Fibroblast of villous mesenchyme (primary cell): ENCODE results near the gene CFAP68. TPM values are rescaled to one million over a fixed set of nuclear protein-coding genes. Genes with fewer than 3 reads are reported as not detected.

Experiments
- DNase-seq: peaks from one replicate; pipeline ENCODE4 v3.0.0-alpha.2; 2010; ENCODE audit warnings: low read depth
- H3K4me3 ChIP-seq: 2 replicates; pipeline ENCODE4 v1.5.1; 2011; ENCODE audit warnings: low read depth, mild to moderate bottlenecking, low read length
- CTCF ChIP-seq: IDR thresholded peaks from 2 replicates; pipeline ENCODE4 v1.5.1; 2012; ENCODE audit warnings: low read depth, mild to moderate bottlenecking, low read length; ENCODE audit not compliant: insufficient read depth
- total RNA-seq: library from RNA; depleted of rRNA; stranded (reverse); fragments of >200 nt; gene quantifications from 2 replicates; pipeline ENCODE4 v1.2.3, GENCODE V29; 2012

CFAP68 gene
- total RNA-seq, result 4.3 and 7.7 TPM in 2 replicates

DNA sequence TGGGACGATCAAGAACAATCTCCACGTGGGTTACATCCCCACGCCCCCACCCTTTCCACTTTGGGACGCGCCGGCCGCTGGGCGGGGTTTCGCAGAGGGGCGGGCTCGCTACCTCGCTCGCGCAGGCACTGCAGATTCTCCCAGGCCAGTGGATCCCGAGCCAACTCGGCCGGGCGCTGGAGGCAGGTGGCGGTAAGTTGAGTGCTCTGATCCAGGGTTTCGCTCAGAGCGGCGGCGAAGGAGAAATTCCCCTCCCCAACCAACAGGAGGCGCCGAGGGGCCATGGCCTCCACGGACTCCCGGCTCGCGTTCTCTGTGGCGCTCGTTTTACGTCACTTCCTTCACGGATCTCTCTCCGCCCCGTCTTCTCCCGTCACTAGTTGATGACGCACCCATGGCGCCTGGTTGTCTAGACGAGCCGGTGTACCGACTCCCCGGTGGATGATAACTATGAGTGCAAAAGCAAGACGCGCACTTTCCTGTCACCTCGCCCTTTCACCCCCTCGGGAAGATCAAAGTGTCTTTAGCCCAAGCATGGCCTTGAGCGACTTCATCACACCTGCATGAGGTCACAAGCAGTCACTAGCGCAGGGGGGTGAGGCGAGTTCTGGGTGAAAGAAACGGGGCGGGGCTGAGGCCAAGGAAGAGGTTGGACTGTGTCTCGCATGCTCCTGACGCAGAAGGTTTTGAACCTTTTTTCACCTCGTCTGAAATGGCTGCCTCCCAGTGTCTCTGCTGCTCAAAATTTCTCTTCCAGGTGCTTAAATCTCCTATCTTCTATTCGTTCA is at the start of gene CFAP68, which contains the start of gene FDXACB1:
TSS of gene CFAP68 (plus strand) at position 693 of the 788 bp plus-strand sequence. CDS start at position 713, 20 bp downstream.
TSS of gene FDXACB1 (minus strand) at position 317 of the 788 bp plus-strand sequence. CDS start at position 284, 33 bp downstream.
- DNase-seq, result peak; percentile 98
- peak; percentile 92 for TF ChIP-seq CTCF
- peak within 1 kb of the TSS; percentile 75 for H3K4me3 ChIP-seq

- H3K4me3 ChIP-seq, result no peak overlapping the region
- DNase-seq, result peak; percentile 60
- TF ChIP-seq CTCF, result peak; percentile 26
These were observed 45.8 kb upstream of the CFAP68 start for GRCh38 chr11:111833524-111833923.

DNA sequence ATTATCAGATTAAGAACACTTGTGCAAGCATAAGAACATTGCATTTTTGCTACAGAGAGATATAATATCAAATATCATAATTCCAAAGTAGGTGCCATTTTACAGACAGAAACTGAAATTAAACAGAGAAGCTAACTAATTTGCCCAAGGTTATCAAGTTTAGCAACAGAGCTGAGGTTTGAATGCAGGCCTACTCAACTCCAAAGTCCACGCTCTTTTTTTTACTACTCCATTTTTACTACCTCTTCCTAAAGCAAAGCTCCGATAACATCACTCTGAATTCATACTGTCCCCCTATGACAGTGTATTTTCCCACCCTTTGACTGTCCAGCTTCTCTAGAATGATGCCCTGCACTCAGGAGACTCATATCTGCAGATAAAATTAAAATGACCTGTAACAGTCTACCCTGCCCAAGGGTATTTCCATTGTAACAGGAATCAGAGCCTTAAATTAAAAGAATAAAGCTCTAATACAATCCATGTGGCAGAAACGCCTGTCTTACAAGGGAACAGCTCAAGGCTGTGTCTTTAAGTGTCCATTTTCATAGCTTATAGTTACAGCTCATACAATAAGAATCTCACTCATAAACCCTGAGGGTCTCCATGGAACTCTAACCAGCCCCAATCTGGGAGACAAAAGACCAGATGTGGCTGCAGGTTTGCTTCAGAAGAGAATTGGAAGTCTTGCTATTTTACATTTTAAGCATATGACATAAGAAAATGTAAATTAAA is 44.7 kb upstream of the CFAP68 start:
- no peak for DNase-seq
- TF ChIP-seq CTCF, result no peak
- no peak overlapping the region for H3K4me3 ChIP-seq

- TF ChIP-seq CTCF, result no peak
- no peak for DNase-seq
These were observed 43.7 kb upstream of the CFAP68 start for GRCh38 chr11:111835665-111836064.

DNA sequence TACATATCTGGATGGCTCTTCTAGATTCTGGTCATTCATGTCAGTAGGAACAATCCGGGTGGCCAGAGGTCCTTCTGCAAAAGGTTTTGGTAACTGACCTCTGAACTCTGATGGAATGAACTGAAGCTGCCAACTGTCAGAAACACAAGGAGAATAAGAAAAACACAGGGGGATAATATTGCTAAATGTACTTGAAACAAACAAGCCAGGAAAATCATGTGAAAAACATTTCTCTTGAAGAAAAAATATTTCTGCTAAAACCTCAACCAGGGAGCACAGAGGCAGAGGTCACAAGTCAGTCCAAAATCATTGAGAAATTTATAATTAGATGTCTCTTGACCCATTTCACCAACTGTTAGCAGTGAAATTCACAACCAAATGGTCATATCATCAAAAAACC is 43.2 kb upstream of the CFAP68 start:
- DNase-seq, result no peak
- no peak overlapping the region for H3K4me3 ChIP-seq
- no peak for TF ChIP-seq CTCF

More at GRCh38 chr11:111835665-111836064, 43.7 kb upstream of the CFAP68 start:
- no peak overlapping the region for H3K4me3 ChIP-seq

GRCh38 chr11:111836721-111837120 is 42.6 kb upstream of the CFAP68 start:
- no peak overlapping the region for H3K4me3 ChIP-seq
- no peak for TF ChIP-seq CTCF
- no peak for DNase-seq
